ENCODE measurements around the gene IL36RN.

IL36RN gene

GRCh38 chr2:113075030-113075429, 16.0 kb downstream of the IL36RN start:
- peaks cover 8% of the 10 kb centered on the region for H3K4me1 Mint-ChIP-seq
- H3K9me3 Mint-ChIP-seq = no peaks in the 10 kb centered on the region
- H3K4me3 Mint-ChIP-seq = no peak overlapping the region
- no peak overlapping the region for H3K27ac Mint-ChIP-seq
- H3K27me3 Mint-ChIP-seq (ENCODE audit: low read depth) = peaks cover 34% of the 10 kb centered on the region
- no peaks in the 10 kb centered on the region for H3K36me3 Mint-ChIP-seq (ENCODE audit: low read depth)
- TF ChIP-seq, protein P1, sequence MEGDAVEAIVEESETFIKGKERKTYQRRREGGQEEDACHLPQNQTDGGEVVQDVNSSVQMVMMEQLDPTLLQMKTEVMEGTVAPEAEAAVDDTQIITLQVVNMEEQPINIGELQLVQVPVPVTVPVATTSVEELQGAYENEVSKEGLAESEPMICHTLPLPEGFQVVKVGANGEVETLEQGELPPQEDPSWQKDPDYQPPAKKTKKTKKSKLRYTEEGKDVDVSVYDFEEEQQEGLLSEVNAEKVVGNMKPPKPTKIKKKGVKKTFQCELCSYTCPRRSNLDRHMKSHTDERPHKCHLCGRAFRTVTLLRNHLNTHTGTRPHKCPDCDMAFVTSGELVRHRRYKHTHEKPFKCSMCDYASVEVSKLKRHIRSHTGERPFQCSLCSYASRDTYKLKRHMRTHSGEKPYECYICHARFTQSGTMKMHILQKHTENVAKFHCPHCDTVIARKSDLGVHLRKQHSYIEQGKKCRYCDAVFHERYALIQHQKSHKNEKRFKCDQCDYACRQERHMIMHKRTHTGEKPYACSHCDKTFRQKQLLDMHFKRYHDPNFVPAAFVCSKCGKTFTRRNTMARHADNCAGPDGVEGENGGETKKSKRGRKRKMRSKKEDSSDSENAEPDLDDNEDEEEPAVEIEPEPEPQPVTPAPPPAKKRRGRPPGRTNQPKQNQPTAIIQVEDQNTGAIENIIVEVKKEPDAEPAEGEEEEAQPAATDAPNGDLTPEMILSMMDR (IDR thresholded peaks at IDR 0.05; ENCODE audit: unreplicated experiment in 3 of 3) = no peak

- Mint-ChIP-seq H3K4me3 (no peak overlapping the region), H3K27ac (no peak overlapping the region), H3K4me1 (peaks cover 8% of the 10 kb centered on the region), H3K27me3 (ENCODE audit: low read depth) (peaks cover 39% of the 10 kb centered on the region), H3K9me3 (no peaks in the 10 kb centered on the region), H3K36me3 (ENCODE audit: low read depth) (no peaks in the 10 kb centered on the region)
- TF ChIP-seq, protein P1 (IDR thresholded peaks at IDR 0.05; ENCODE audit: unreplicated experiment in 3 of 3) = no peak
Observed at GRCh38 chr2:113075600-113075999, 16.6 kb downstream of the IL36RN start.

DNA sequence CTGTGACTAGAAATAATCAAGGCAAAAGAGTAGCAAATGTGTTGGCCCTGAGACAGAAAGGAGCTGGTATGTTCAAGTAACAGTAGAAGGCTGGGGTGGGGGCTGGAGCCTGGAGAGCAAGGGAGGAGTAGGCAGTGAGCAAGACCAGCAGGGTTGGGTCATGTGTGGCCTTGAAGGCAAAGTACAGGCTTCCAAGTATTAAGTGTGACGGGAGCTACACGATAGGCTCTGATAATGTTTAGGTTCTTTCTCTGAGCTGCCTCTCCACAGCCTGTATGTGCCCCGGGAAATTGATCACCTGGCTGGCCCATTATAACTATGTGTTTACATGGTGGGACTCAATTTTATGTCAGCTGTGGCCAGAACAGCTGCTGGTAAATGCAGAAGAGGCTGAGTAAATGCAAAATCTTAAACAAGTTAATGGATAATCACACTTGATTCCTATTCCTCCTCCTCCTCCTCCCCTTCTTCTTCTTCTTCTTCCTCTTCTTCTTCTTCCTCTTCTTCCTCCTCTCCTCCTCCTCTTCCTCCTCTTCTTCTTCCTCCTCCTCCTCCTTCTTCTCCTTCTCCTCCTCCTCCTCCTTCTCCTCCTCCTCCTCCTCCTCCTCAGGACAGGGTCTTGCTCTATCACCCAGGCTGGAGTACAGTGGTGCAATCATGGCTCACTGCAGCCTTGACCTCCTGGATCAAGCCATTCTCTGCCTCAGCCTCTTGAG, 18.1 kb downstream of the IL36RN start:
- Mint-ChIP-seq H3K27me3 (ENCODE audit: low read depth) (peaks cover 45% of the 10 kb centered on the region), H3K36me3 (ENCODE audit: low read depth) (no peaks in the 10 kb centered on the region), H3K4me1 (peaks cover 8% of the 10 kb centered on the region), H3K27ac (no peak overlapping the region), H3K4me3 (no peak overlapping the region), H3K9me3 (no peaks in the 10 kb centered on the region)
- TF ChIP-seq, protein P1 (IDR thresholded peaks at IDR 0.05; ENCODE audit: unreplicated experiment in 3 of 3) = no peak

DNA sequence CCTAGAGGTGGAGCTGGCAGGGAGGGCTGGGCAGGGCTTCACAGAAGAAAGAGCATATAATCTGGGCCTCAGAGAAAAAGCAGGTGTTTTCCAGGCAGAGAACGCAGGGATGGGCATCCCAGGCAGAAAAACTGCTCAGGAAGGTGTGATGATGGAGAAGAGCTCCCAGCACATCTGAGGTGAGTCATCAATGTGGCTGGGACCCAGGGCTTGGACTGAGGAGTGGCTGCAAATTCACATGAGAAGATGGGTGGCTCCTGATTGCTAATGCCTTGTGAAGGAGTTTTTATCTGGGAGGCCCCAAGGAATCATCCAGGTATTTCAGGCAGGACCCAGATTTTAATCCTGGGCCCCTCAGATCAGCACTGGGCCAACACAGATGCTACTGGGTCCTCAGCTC, 18.9 kb downstream of the IL36RN start:
- Mint-ChIP-seq H3K4me1 (peaks cover 8% of the 10 kb centered on the region), H3K27ac (no peak overlapping the region), H3K4me3 (no peak overlapping the region), H3K36me3 (ENCODE audit: low read depth) (no peaks in the 10 kb centered on the region), H3K9me3 (no peaks in the 10 kb centered on the region), H3K27me3 (ENCODE audit: low read depth) (peaks cover 46% of the 10 kb centered on the region)
- TF ChIP-seq, protein P1 (IDR thresholded peaks at IDR 0.05; ENCODE audit: unreplicated experiment in 3 of 3) = no peak

DNA sequence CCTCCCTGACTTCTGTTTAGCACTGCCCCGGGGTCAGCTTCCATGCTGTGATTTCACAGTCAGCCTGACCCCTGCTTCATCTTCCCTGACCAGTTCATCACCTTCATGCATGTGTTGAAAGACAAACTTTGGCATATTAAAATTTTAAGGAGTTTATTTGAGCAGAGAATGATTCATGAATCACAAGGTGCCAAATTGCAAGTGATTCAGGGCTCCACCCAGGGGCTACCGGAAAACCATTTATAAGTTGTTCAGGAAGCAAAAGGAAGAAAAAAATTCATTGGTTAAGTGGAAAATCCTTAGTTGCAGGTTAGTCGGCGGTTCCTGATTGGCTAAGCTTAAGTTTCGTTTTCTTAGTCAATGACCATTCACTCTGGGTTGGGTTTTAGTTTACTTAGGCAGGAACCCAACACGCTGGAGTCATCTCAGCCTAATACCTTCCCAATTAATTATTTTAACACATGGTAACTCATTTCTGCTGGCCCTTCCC, 19.4 kb downstream of the IL36RN start:
- H3K9me3 Mint-ChIP-seq = no peaks in the 10 kb centered on the region
- no peak overlapping the region for H3K4me3 Mint-ChIP-seq
- H3K4me1 Mint-ChIP-seq = peaks cover 8% of the 10 kb centered on the region
- peaks cover 46% of the 10 kb centered on the region for H3K27me3 Mint-ChIP-seq (ENCODE audit: low read depth)
- TF ChIP-seq, protein P1 (IDR thresholded peaks at IDR 0.05; ENCODE audit: unreplicated experiment in 3 of 3) = no peak
- H3K36me3 Mint-ChIP-seq (ENCODE audit: low read depth) = no peaks in the 10 kb centered on the region
- H3K27ac Mint-ChIP-seq = no peak overlapping the region

GRCh38 chr2:113079131-113079530, 20.1 kb downstream of the IL36RN start:
- Mint-ChIP-seq H3K36me3 (ENCODE audit: low read depth) (no peaks in the 10 kb centered on the region), H3K27me3 (ENCODE audit: low read depth) (peaks cover 41% of the 10 kb centered on the region), H3K4me3 (no peak overlapping the region), H3K27ac (no peak overlapping the region), H3K4me1 (peaks cover 8% of the 10 kb centered on the region), H3K9me3 (no peaks in the 10 kb centered on the region)
- TF ChIP-seq, protein P1 (IDR thresholded peaks at IDR 0.05; ENCODE audit: unreplicated experiment in 3 of 3) = no peak

Measured in nephron (organoid).